GM12874 (cell line): Measurements from ENCODE around the gene RP2.

Experiments used
- CTCF ChIP-seq: IDR thresholded peaks from 2 replicates; pipeline ENCODE4 v1.5.1; 2011; ENCODE audit warnings: low read depth, mild to moderate bottlenecking, control low read depth, low read length, moderate library complexity; ENCODE audit not compliant: insufficient read depth

RP2 gene

GRCh38 chrX:46823481-46823880, 13.4 kb upstream of the RP2 start:
- TF ChIP-seq CTCF: no peak

- no peak for TF ChIP-seq CTCF
These were observed 5.0 kb upstream of the RP2 start for GRCh38 chrX:46831765-46832327.

GRCh38 chrX:46837558-46838485, 979 bp downstream of the RP2 start:
- no peak for TF ChIP-seq CTCF

- no peak for TF ChIP-seq CTCF
These were observed 1.6 kb downstream of the RP2 start for GRCh38 chrX:46838486-46838870.

GRCh38 chrX:46838974-46839480, 2.2 kb downstream of the RP2 start:
- no peak for TF ChIP-seq CTCF

- TF ChIP-seq CTCF: no peak
These were observed 4.1 kb downstream of the RP2 start for GRCh38 chrX:46840946-46841345.

- no peak for TF ChIP-seq CTCF
These were observed 4.5 kb downstream of the RP2 start for GRCh38 chrX:46841346-46841745.
